Stimulated activated CD8-positive, alpha-beta memory T cell treated with anti-CD3 and anti-CD28 coated beads, Interleukin-15, amount 100 ng/mL, for 1 hour (primary cell): ENCODE results near the gene MUC6.

ENCODE experiments used
- DNase-seq: peaks from one replicate; pipeline ENCODE4 v3.0.0-alpha.2; 2020; ENCODE audit warnings: low read depth

The MUC6 gene

GRCh38 chr11:1008001-1008802 is 28.3 kb downstream of the MUC6 start:
- DNase-seq: no peak

- DNase-seq: no peak
These were observed 29.2 kb downstream of the MUC6 start for GRCh38 chr11:1007279-1007678.

DNA sequence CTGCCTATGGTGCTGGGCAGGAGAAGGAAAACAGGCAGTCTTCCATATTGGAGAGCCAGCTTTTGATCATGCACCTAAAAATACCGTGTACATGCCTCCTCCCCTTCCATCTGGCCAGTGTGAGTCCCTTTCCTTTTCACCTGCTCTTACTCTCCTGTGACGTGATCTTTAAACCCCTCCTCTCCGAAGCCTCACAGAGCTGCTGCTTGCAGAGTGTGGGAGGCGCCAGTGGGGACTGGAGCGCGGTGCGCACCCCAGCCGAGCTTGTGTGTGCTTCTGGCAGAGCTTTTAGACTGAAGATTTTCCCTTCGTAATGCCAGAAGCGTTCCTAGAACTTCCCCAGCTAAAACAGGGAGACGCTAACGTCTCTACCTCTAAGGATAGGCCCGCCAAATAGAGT is 29.8 kb downstream of the MUC6 start:
- no peak for DNase-seq

- DNase-seq: no peak
These were observed 30.6 kb downstream of the MUC6 start for GRCh38 chr11:1005928-1006327.

- DNase-seq: no peak
These were observed 33.4 kb downstream of the MUC6 start for GRCh38 chr11:1003159-1003558.

GRCh38 chr11:1002406-1002984 is 34.0 kb downstream of the MUC6 start:
- no peak for DNase-seq

DNA sequence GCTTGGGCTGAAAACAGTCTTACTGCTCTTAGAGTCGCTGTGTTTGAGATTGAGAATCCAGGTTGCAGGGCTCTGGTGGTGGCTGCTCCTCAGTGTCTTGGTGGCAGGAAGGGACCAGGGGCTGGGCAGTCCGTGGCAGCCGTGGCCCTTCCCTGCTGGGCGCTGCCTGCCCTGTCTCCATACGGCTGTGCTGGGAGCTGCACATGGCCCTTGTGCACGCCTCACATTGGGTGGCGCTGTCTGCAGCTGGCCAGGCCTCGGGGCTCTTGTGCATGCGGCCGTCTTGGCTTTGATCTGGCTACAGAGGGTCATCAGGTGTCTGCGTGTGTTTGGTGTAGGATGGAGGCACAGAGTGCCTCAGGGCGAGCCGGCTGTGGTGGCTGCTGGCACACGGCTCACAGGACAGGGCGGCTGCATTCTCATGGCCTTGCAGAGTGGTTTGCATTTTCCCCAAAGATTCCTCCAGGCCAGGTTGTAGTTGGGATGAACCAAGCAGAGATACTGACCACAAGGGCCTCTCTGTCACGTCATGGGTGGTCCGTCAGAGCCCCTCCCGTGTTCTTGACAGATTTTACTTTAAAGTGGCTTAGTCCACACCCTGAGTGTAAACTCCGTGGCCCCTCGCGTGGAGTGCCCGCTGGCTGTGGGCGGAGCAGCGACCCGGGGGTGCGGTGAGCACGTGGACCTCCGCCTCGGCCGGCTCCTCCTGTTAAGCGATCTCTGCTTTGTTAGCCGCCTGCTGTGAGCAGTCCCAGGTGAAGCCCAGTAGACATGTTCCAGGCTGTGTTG is 34.7 kb downstream of the MUC6 start:
- DNase-seq: no peak

- DNase-seq: no peak
These were observed 35.9 kb downstream of the MUC6 start for GRCh38 chr11:1000357-1001278.

- no peak for DNase-seq
These were observed 37.5 kb downstream of the MUC6 start for GRCh38 chr11:999009-999408.

DNA sequence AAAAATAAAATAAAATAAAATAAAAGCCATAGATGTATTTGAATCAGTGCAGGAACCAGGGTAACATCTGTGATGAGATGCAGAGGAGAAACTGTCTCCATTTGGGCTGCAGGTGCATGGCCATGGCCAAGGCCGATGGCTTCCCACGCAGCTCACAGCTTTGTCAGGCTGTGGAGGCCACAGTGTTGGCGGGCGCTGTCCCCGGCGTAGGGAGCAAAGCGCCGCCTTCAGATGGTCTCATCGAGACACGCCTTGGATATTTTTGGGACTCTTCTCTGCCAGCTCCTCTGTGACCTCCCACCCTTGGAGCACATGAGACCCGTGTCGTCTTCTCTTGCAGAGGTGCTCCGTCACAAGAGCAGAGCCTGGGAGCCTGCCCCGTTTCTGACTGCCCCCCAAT is 38.6 kb downstream of the MUC6 start:
- no peak for DNase-seq

- DNase-seq: no peak
These were observed 39.8 kb downstream of the MUC6 start for GRCh38 chr11:996681-997080.

DNA sequence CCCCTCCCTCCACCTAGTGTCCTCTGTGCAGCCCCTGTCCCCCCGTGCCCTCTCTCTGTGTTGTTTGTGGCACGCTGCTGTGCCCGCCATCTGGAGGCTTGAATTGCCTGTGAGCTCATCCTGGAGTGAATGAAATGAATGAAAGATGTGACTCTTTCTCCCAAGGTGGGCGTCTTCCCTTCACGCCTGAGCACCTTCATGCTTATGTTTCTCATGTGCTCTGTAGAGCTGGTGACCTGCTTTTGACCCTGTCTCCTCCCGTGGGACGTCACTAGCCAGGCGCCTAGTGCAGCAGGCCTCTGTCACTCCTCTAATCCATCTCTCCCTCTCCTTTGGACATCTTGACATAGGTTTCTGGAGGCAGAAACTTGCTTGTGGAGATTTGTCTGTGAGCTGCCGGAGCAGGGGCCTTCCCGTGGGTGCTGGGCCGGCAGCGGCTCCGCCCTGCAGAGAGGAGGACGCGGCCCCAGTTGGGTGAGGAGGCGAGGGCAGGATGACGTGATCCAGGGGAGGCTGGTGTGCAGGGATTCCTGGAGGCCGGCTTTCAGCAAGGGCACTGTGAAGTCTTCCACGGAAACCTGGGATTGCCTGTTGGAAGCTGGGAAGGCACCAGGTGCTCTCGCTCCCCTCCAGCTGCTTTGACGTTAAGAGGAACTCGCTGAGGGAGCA is 40.6 kb downstream of the MUC6 start:
- no peak for DNase-seq

- DNase-seq: no peak
These were observed 41.3 kb downstream of the MUC6 start for GRCh38 chr11:995044-995751.

GRCh38 chr11:993632-994167 is 42.8 kb downstream of the MUC6 start:
- no peak for DNase-seq

GRCh38 chr11:992577-992976 is 43.9 kb downstream of the MUC6 start:
- no peak for DNase-seq

GRCh38 chr11:991711-992307 is 44.7 kb downstream of the MUC6 start:
- DNase-seq: no peak

DNA sequence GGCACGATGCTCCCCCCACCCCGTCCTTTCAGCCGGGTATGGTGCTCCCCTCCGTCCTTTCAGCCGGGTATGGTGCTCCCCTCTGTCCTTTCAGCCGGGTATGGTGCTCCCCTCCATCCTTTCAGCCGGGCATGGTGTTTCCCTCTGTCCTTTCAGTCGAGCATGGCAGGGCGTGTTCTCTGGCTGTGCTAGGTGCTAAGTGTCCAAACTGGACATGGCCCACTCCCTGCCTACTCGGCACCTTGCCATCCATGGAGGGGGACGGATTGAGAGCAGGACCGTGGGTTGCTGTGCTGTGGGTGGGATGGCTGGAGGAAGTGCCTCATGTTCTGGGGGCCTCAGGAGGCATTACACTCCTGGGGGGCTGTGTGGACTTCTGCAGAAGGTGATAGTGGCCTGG is 45.5 kb downstream of the MUC6 start:
- DNase-seq: no peak

DNA sequence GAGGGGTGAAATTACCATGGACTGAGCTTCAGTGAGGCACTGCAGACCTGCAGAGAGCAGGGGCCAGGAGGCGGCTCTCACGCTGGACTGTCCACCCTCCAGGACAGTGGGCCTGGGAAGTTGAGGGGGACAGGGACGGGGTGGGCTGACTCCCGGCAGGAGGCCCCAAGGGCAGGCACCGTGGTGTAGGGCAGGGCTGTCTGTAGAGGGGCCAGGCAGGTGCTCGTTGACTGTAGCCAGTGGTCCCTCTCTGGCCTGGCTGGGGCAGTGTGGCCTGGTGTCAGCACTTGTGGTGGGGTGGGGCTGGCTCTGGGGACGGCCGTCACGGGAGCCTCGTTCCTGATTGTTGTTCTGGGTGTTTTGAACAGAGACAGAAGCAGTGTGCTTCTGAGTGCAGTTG is 46.4 kb downstream of the MUC6 start:
- DNase-seq: no peak

DNA sequence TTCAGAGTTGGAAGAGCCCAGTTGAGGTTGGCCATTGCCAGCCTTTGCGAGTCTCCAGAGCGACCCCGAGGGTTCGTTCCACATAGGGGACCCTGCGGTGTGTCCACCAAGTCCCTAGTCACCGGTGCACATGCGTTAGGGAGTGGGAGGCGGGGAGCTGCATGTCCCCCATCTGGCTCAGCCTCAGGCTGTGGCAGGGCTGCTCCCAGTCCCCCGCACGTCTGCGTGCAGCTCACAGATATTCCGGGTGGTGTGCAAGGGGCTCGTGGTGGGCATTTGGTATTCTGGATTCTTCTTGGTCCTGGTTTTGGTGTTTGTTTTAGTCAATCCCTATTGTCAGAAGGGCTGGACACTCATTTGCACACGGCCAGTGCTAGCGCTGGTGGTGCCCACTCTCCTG is 48.8 kb downstream of the MUC6 start:
- DNase-seq: no peak

GRCh38 chr11:986952-987305 is 49.6 kb downstream of the MUC6 start:
- DNase-seq: no peak
